Medulla oblongata (tissue), 1 donor: ENCODE results near the gene PLEKHA1.

ENCODE experiments used
- DNase-seq: peaks from one replicate; pipeline ENCODE4 v3.0.0-alpha.2; 2015; ENCODE audit errors: extremely low spot score

The PLEKHA1 gene

GRCh38 chr10:122376364-122376961 is 2.0 kb downstream of the PLEKHA1 start:
- DNase-seq: no peak

GRCh38 chr10:122379041-122379440 is 4.5 kb downstream of the PLEKHA1 start:
- DNase-seq: no peak

- DNase-seq: no peak
Measured at GRCh38 chr10:122379537-122379936, 5.0 kb downstream of the PLEKHA1 start.

- no peak for DNase-seq
Measured at GRCh38 chr10:122380703-122381102, 6.2 kb downstream of the PLEKHA1 start.

GRCh38 chr10:122381680-122382079 is 7.2 kb downstream of the PLEKHA1 start:
- DNase-seq: no peak

- DNase-seq: no peak
Measured at GRCh38 chr10:122386514-122386913, 12.0 kb downstream of the PLEKHA1 start.

- no peak for DNase-seq
Measured at GRCh38 chr10:122387572-122387971, 13.1 kb downstream of the PLEKHA1 start.

- DNase-seq: no peak
Measured at GRCh38 chr10:122388287-122388997, 13.9 kb downstream of the PLEKHA1 start.

- no peak for DNase-seq
Measured at GRCh38 chr10:122390271-122390670, 15.8 kb downstream of the PLEKHA1 start.

GRCh38 chr10:122390679-122391078 is 16.2 kb downstream of the PLEKHA1 start:
- DNase-seq: no peak

- no peak for DNase-seq
Measured at GRCh38 chr10:122391875-122392274, 17.4 kb downstream of the PLEKHA1 start.

- DNase-seq: no peak
Measured at GRCh38 chr10:122392835-122393234, 18.3 kb downstream of the PLEKHA1 start.

GRCh38 chr10:122393288-122393687 is 18.8 kb downstream of the PLEKHA1 start:
- no peak for DNase-seq

GRCh38 chr10:122402548-122403131 is 28.1 kb downstream of the PLEKHA1 start:
- DNase-seq: no peak

GRCh38 chr10:122404576-122404975 is 30.1 kb downstream of the PLEKHA1 start:
- no peak for DNase-seq

GRCh38 chr10:122407375-122408125 is 33.0 kb downstream of the PLEKHA1 start:
- no peak for DNase-seq

- DNase-seq: no peak
Measured at GRCh38 chr10:122413327-122413726, 38.8 kb downstream of the PLEKHA1 start.

GRCh38 chr10:122417667-122418066 is 43.2 kb downstream of the PLEKHA1 start:
- no peak for DNase-seq

- DNase-seq: no peak
Measured at GRCh38 chr10:122419016-122419415, 44.5 kb downstream of the PLEKHA1 start.

- DNase-seq: no peak
Measured at GRCh38 chr10:122419876-122420623, 45.5 kb downstream of the PLEKHA1 start.

- no peak for DNase-seq
Measured at GRCh38 chr10:122420624-122421007, 46.1 kb downstream of the PLEKHA1 start.
